ENCODE measurements around the gene STBD1.

- no peak for TF ChIP-seq CTCF (IDR thresholded peaks at IDR 0.05; ENCODE audit: poor library complexity, severe bottlenecking)
- TF ChIP-seq MXI1 (conservative IDR thresholded peaks at IDR 0.05; ENCODE audit: poor library complexity, severe bottlenecking) = no peak
Measured at GRCh38 chr4:76272073-76272472, 34.5 kb upstream of the STBD1 start.
